HepG2 (cell line): ENCODE data around the gene RXYLT1. TPM values are rescaled to one million over a fixed set of nuclear protein-coding genes. Genes with fewer than 3 reads are reported as not detected.

Experiments used
- ATAC-seq: fragments of 200-7000 bp; cut with Tn5 transposase; 3 replicates; pipeline ENCODE4 v1.9.1; 2020; ENCODE audit warnings: mild to moderate bottlenecking, moderate library complexity
- BruUV-seq: library from RNA; stranded (reverse); fragments of 400-500 nt; replicated peaks from 2 replicates; lab custom pipeline; 2021; lab: Mats Ljungman, UMichigan
- CTCF ChIA-PET: fragments of 300-600 bp; formaldehyde crosslinking; extraction: SDS; loops from one replicate; lab custom pipeline; 2021; ENCODE audit warnings: low total read pairs, inconsistent platforms, low intra/inter-chr PET ratio; lab: Yijun Ruan, JAX
- POLR2A ChIA-PET: fragments of 350-600 bp; sonication (Branson Sonifier 250); formaldehyde crosslinking; loops from one replicate; lab custom pipeline; 2020; ENCODE audit warnings: antibody characterized with exemption, inconsistent platforms; lab: Yijun Ruan, JAX
- DNase-seq: peaks from one replicate; pipeline ENCODE4 v3.0.0-alpha.2; 2015; ENCODE audit warnings: low spot score
- FAIRE-seq: peaks from 3 replicates; lab custom pipeline; 2011; peaks lifted over from hg19 to GRCh38; lab: Jason Lieb, UNC
- H2AFZ ChIP-seq: one replicate; pipeline ENCODE4 v1.6.1; 2011; ENCODE audit warnings: low read length, inconsistent platforms
- H3K27ac ChIP-seq: fragments of 300-600 bp; 3 replicates; pipeline ENCODE4 v1.8.0; 2011; ENCODE audit warnings: mixed run types, mild to moderate bottlenecking, mixed read lengths, low read length, inconsistent platforms; ENCODE audit not compliant: insufficient read depth; ENCODE audit errors: extremely low read length
- H3K27me3 ChIP-seq, 2 experiments: fragments of 200-600 bp in 1 of 2; 2 replicates in 1 of 2; 3 replicates in 1 of 2; pipeline versions ENCODE4 v1.6.0 to v1.8.0; 2011; ENCODE audit warnings: low read length in 2 of 2, mild to moderate bottlenecking in 2 of 2, moderate library complexity in 2 of 2, inconsistent platforms in 1 of 2; ENCODE audit not compliant: insufficient read depth in 2 of 2, control insufficient read depth in 1 of 2
- H3K36me3 ChIP-seq, 2 experiments: fragments of 200-600 bp in 1 of 2; replicated peaks in 1 of 2; 2 replicates in 1 of 2; 3 replicates in 1 of 2; pipeline versions ENCODE4 v1.5.1 to v1.8.0; 2011; ENCODE audit warnings: low read length in 2 of 2, inconsistent platforms in 1 of 2; ENCODE audit not compliant: insufficient read depth in 2 of 2, control insufficient read depth in 1 of 2
- H3K4me1 ChIP-seq: 2 replicates; pipeline ENCODE4 v1.5.1; 2012; ENCODE audit warnings: low read length, inconsistent platforms; ENCODE audit not compliant: insufficient read depth
- H3K4me2 ChIP-seq: 2 replicates; pipeline ENCODE4 v1.6.0; 2011; ENCODE audit warnings: low read depth, low read length, inconsistent platforms
- H3K4me3 ChIP-seq, 3 experiments: fragments of 200-600 bp in 1 of 3; sonication (generic), shearing (Covaris generic) in 1 of 3; replicated peaks in 1 of 3; 2 replicates each; pipeline ENCODE4 v1.5.1; 2011 to 2016; ENCODE audit warnings: low read length in 3 of 3, inconsistent platforms in 2 of 3, low read depth in 2 of 3, mild to moderate bottlenecking in 2 of 3, control low read depth in 1 of 3, mixed read lengths in 1 of 3; ENCODE audit not compliant: insufficient read depth in 1 of 3
- H3K79me2 ChIP-seq: one replicate; pipeline ENCODE4 v1.6.1; 2011; ENCODE audit warnings: low read length, inconsistent platforms; ENCODE audit not compliant: insufficient read depth
- H3K9ac ChIP-seq: 2 replicates; pipeline ENCODE4 v1.6.0; 2011; ENCODE audit warnings: mild to moderate bottlenecking, low read depth, low read length, inconsistent platforms; ENCODE audit not compliant: insufficient read depth
- H3K9me3 ChIP-seq: 2 replicates; pipeline ENCODE4 v1.5.1; 2012; ENCODE audit warnings: mild to moderate bottlenecking, low read length
- H4K20me1 ChIP-seq: 2 replicates; pipeline ENCODE4 v1.6.0; 2011; ENCODE audit warnings: inconsistent platforms, mild to moderate bottlenecking, low read length, moderate library complexity; ENCODE audit not compliant: insufficient read depth
- ERF ChIP-seq: IDR thresholded peaks from 2 replicates; pipeline ENCODE4 v1.6.1; 2018; ENCODE audit warnings: missing biosample characterization, missing genetic modification reagents
- FOXC1 ChIP-seq: sonication (generic); formaldehyde crosslinking; IDR thresholded peaks from 2 replicates; pipeline ENCODE4 v1.8.0; 2022; ENCODE audit warnings: mild to moderate bottlenecking, missing genetic modification reagents, borderline replicate concordance
- HBP1 ChIP-seq: IDR thresholded peaks from 2 replicates; pipeline ENCODE4 v1.6.1; 2016; ENCODE audit warnings: low read depth, control low read depth
- MBNL3 ChIP-seq: fragments of 250-450 bp; sonication (Bioruptor Pico); conservative IDR thresholded peaks from 2 replicates; pipeline ENCODE4 v1.8.0; 2022; ENCODE audit warnings: mild to moderate bottlenecking, inconsistent platforms
- MEF2D ChIP-seq: sonication (generic); formaldehyde crosslinking; IDR thresholded peaks from 2 replicates; pipeline ENCODE4 v1.5.1; 2020; ENCODE audit warnings: mild to moderate bottlenecking, missing genetic modification reagents
- SRSF4 ChIP-seq: fragments of 200-400 bp; formaldehyde crosslinking; IDR thresholded peaks from one replicate; pipeline ENCODE4 v1.6.1; 2018; ENCODE audit warnings: mild to moderate bottlenecking, low read depth, low read length, moderate library complexity; ENCODE audit not compliant: poor library complexity, severe bottlenecking
- TFAP4 ChIP-seq: sonication (generic); IDR thresholded peaks from 2 replicates; pipeline ENCODE4 v1.6.1; 2016; ENCODE audit warnings: low read depth, borderline replicate concordance
- ZBTB44 ChIP-seq: sonication (generic); formaldehyde crosslinking; IDR thresholded peaks from 2 replicates; pipeline ENCODE4 v1.4.0; 2020; ENCODE audit warnings: missing genetic modification reagents
- ZFP91 ChIP-seq: sonication (generic); formaldehyde crosslinking; IDR thresholded peaks from 2 replicates; pipeline ENCODE4 v1.9.0; 2022; ENCODE audit warnings: missing genetic modification reagents, mild to moderate bottlenecking, borderline replicate concordance
- ZNF20 ChIP-seq: sonication (generic); formaldehyde crosslinking; IDR thresholded peaks from 2 replicates; pipeline ENCODE4 v1.4.0; 2020; ENCODE audit warnings: mild to moderate bottlenecking, moderate library complexity, missing genetic modification reagents
- ZNF263 ChIP-seq: sonication (generic); formaldehyde crosslinking; IDR thresholded peaks from 2 replicates; pipeline ENCODE4 v1.4.0; 2020; ENCODE audit warnings: missing genetic modification reagents
- ZNF577 ChIP-seq: sonication (generic); formaldehyde crosslinking; IDR thresholded peaks from 2 replicates; pipeline ENCODE4 v1.4.0; 2020; ENCODE audit warnings: mild to moderate bottlenecking, low read depth, missing genetic modification reagents, borderline replicate concordance
- WGBS: methylation state at CpG from one replicate; pipeline ENCODE4 v1.1.6; 2017; ENCODE audit warnings: low lambda C conversion rate; 5-methylcytosine and 5-hydroxymethylcytosine counted together
- in situ Hi-C: cut with HindIII; loops from 2 replicates; pipeline ENCODE4 v1.10.0; 2017; ENCODE audit warnings: low pct_unique_long_range_greater_than_20kb; ENCODE audit not compliant: extremely low pct_ligation_motif_present
- intact Hi-C: fragments of 100-400 bp; cut with micrococcal nuclease; formaldehyde crosslinking; loops from one replicate; pipeline ENCODE4 v1.10.0; 2022; ENCODE audit not compliant: unreplicated experiment
- polyA plus RNA-seq, 8 experiments: library from polyadenylated mRNA; depleted of rRNA in 3 of 8; stranded (reverse) in 7 of 8; unstranded in 1 of 8; fragments of >200 nt; fragmentation: Illumina TruSeq in 4 of 8; extraction: Trizol in 4 of 8; gene quantifications; 2 replicates each; pipeline versions ENCODE4 v1.2.1 to v1.2.3, GENCODE V29; 2011 to 2016; ENCODE audit warnings: low read depth in 4 of 8, missing spikeins in 1 of 8, mixed read lengths in 1 of 8; ENCODE audit not compliant: insufficient read depth in 1 of 8
- total RNA-seq, 5 experiments: library from RNA; depleted of rRNA; stranded (reverse); fragments of >200 nt; fragmentation: Illumina TruSeq; extraction: Trizol; gene quantifications; 2 replicates each; pipeline ENCODE4 v1.2.3, GENCODE V29; 2016; ENCODE audit warnings: low read depth in 1 of 5
- TF ChIP-seq, protein P1 (sequence below): sonication (generic); formaldehyde crosslinking; IDR thresholded peaks from 2 replicates; pipeline ENCODE4 v1.4.0; 2020; ENCODE audit warnings: missing genetic modification reagents

RXYLT1 gene
- total and polyA plus RNA-seq, 2 of the 13 experiments (the other 11 are each of a cell fraction or from before 2014, with no cell fraction given), result 8.3 to 15.5 TPM

DNA sequence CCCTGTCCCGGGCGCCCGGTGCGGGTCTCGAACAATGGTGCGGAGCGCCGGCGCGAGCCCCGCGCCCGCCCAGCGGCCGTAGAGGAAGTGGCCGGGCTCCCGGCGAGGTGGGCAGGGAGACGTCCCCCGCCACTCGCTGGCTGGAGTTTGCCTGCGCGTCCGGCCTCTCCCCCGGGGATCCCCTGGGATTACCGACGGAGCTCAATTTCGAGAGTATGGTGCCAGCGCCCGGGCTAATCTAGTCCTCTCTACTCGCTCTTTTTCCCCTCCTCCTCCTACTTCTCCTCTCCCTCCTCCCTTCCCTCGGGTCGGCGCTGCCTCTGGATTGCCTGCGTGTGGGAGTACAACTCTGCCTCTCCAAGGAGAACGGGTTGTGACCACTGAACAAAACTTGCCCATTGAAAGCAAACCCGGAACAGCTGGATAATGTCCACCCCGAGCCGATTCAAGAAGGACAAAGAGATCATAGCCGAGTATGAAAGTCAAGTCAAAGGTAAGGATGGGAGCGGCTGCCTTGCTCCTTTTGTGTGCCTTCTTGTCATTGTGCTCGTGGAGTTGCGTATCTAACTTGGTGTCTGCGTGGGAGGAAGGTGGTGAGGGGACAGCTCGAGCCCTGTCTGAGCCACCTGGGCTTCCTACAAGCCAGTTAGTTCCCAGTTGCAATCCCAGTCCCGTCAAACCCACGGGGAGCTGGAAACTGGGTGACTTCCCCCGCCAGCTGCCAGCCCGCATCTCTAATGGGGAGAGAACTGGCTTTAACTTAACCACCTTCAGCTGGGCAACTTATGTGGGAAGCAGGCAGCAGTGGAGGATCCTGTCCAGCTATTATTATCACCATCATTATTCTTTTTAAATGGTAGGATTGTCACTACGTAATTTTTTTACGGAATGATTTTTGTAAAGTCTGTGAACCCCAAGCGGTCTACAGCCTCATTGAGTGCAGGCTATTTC is 65.0 kb downstream of the RXYLT1 start, which contains the start of gene SRGAP1:
TSS of gene SRGAP1 (plus strand) at position 310 of the 951 bp plus-strand sequence. CDS start at position 427, 117 bp downstream.
- no peaks in the 10 kb centered on the region; a peak in 1 of 5 replicates for H3K27me3 ChIP-seq
- no peaks in the 10 kb centered on the region for H3K36me3 ChIP-seq
- peaks cover 13% of the 10 kb centered on the region for H3K79me2 ChIP-seq
- DNase-seq (peak; percentile 44), ATAC-seq (peak; percentile 46), FAIRE-seq (no peak)
- intact Hi-C loops, result loop anchor here (1.0 to 10.0 kb wide), 5 partner anchors 43 to 393 kb away; no protein-coding TSS in a partner anchor
- peak within 1 kb of the TSS; percentile 86 for H3K4me2 ChIP-seq
- H3K9ac ChIP-seq, result peak within 1 kb of the TSS; percentile 80
- WGBS, result under 1% methylated on average over 27 of the region's 52 CpGs
- H3K4me1 ChIP-seq, result peaks cover 38% of the 10 kb centered on the region
- in situ Hi-C loops, result loop anchor here (5.0 kb wide), 2 partner anchors 338 to 413 kb away; no protein-coding TSS in a partner anchor
- H3K9me3 ChIP-seq, result no peaks in the 10 kb centered on the region
- peak within 1 kb of the TSS; percentile 65 for H3K27ac ChIP-seq
- peak within 1 kb of the TSS; percentile 92 for H2AFZ ChIP-seq
- CTCF ChIA-PET, result interaction anchor here (1.1 to 1.4 kb wide), 2 partner anchors 337 to 412 kb away, joined by 6 to 8 read pairs; no protein-coding TSS in a partner anchor
- POLR2A ChIA-PET, result interaction anchor here (0.7 to 3.0 kb wide), 8 partner anchors 45 to 378 kb away, joined by 3 to 18 read pairs (median 5); partner anchors contain the start of gene KICS2
- no peaks in the 10 kb centered on the region for H4K20me1 ChIP-seq
- peak within 1 kb of the TSS; percentile 79 to 98 (median 91) for H3K4me3 ChIP-seq
- TSS peak; percentile 65 for BruUV-seq
- TF ChIP-seq, protein P1, sequence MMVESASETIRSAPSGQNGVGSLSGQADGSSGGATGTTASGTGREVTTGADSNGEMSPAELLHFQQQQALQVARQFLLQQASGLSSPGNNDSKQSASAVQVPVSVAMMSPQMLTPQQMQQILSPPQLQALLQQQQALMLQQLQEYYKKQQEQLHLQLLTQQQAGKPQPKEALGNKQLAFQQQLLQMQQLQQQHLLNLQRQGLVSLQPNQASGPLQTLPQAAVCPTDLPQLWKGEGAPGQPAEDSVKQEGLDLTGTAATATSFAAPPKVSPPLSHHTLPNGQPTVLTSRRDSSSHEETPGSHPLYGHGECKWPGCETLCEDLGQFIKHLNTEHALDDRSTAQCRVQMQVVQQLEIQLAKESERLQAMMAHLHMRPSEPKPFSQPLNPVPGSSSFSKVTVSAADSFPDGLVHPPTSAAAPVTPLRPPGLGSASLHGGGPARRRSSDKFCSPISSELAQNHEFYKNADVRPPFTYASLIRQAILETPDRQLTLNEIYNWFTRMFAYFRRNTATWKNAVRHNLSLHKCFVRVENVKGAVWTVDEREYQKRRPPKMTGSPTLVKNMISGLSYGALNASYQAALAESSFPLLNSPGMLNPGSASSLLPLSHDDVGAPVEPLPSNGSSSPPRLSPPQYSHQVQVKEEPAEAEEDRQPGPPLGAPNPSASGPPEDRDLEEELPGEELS (CRISPR knock-in tag), result 0 out of 2 replicates have a peak, but pooled peaks have one; percentile 13
- 0 out of 2 replicates have a peak, but pooled peaks have one; percentile 15 for TF ChIP-seq TFAP4
- TF ChIP-seq SRSF4, result no peak
- 0 out of 2 replicates have a peak, but pooled peaks have one; percentile 25 for TF ChIP-seq ERF
- TF ChIP-seq HBP1 (CRISPR knock-in tag), result 0 out of 2 replicates have a peak, but pooled peaks have one; percentile 28
- TF ChIP-seq MEF2D, result peak; percentile 37; the same call in 1 of the 2 replicates
- 0 out of 2 replicates have a peak, but pooled peaks have one; percentile 2 for TF ChIP-seq FOXC1 (CRISPR knock-in tag)
- TF ChIP-seq ZBTB44 (CRISPR knock-in tag), result no peak
- peak; percentile 96 for TF ChIP-seq ZNF263
- TF ChIP-seq ZNF20 (CRISPR knock-in tag), result 0 out of 2 replicates have a peak, but pooled peaks have one; percentile 37
- 0 out of 2 replicates have a peak, but pooled peaks have one; percentile 30 for TF ChIP-seq ZFP91 (CRISPR knock-in tag)
- no peak for TF ChIP-seq ZNF577 (CRISPR knock-in tag)
- TF ChIP-seq MBNL3, result no peak
